Stimulated activated CD8-positive, alpha-beta memory T cell treated with anti-CD3 and anti-CD28 coated beads, Interleukin-15, amount 100 ng/mL, for 4 hours (primary cell): ENCODE data around the gene MYBPC3.

Experiments
- DNase-seq, 2 donors: peaks; one replicate each; pipeline ENCODE4 v3.0.0-alpha.2; 2020; ENCODE audit warnings: low read depth in 2 of 2

MYBPC3 gene

DNA sequence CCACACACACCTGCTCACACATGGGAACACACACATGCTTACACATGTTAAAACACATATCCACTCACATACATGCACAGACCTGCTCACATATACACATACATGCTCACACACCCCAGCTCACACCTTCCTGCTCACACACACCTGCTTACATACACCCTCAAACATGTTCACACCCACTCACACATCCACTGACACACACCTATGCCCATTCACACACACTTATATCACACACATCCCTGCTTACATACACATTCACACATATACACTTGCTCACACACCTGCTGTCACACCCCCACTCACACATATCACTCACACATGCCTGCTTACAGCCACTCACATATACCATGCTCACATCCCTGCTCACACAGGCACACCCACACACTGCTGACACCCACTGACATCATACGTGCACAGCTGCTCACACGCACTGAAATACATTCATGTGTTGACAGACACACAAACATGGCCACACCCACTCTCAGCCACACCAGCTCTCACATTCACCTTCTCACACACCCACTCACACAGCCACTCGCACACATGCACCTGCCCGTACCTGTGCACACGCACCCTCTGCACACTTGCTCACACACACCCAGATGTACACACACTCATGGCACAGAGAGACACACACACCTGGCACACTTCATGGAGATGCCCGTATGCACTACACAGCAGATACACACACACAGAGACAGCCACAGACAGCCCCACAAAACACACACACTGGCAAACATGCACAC lies 5.7 kb upstream of the MYBPC3 start:
- DNase-seq = no peak

DNA sequence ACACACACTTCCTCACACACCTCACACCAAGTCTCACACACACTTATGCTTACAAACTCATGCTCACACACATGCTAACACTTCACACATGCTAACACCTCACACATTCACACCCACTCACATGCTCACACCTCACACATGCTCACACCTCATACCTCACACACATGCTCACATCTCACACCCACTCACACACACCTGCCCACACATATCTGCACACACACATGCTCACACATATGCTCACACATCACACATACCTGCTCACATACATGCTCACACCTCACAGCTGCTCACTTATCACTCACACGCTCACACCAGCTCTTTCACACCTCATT lies 4.5 kb upstream of the MYBPC3 start:
- no peak for DNase-seq

DNA sequence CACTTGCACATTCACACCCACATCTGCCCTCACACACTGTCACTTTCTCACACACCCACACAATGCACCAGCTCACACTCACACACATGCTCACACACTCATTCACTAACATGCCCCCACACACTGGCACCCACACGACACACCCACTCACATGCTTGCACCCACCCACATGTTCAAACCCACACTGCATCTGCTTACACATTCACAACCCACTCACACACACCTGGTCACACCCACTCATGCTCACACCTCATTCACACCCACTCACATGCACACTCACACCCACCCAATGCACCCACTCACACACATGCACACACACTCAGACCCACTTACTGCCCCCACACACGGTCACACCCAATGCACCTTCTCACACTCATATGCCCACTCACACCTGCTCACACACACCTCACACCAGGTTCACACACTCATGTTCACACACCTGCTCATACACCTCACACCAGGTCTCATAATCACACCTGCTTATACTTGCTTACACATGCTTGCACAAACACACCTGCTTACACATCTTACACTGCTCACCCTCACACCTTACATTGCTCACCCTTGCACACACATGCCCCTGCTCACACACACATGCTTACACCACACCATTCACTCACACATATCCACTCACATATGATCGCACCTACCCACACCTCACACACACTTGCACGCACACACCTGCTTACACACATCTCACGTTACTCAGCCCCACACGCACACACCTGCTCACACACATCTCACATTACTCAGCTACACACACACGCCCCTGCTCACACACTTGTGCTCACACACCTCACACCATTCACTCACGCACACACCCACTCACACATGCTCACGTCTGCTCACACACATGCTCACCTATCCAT lies 3.9 kb upstream of the MYBPC3 start:
- DNase-seq = no peak

DNA sequence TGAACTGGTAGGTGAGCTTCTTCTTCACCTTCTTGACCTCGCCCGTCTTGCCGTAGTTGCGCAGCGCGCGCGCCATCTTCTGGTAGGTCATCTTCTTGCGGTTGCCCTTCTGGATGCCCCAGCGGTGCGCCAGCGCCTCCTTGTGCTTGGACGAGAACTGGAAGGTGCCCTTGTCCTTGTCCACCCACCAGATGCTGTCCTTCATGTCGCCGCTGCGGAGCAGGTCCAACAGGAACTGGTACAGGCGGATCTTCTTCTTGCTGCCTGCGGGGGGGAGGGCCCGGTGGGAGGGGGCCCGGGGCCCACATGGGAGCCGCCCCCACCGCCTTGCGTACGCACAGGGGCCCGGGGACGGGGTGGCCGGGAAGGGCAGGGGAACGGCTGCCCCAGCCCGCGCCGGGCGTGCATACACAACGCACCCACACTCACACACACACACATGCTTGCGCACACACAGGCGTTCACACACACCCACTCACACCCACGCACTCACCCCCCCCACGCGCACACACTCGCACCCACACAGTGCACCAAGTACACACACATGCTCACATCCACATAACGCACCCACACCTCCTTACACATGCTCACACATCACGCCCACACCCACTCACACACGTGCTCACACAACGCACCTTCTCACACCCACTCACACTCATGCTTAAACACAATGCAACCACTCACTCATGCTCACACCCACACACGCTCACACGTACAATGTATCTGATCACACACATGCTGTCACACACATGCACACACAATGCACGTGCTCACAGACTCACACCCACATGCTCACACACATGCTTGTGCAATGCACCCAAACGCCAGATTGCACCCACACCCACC lies 3.0 kb upstream of the MYBPC3 start:
- DNase-seq = no peak

DNA sequence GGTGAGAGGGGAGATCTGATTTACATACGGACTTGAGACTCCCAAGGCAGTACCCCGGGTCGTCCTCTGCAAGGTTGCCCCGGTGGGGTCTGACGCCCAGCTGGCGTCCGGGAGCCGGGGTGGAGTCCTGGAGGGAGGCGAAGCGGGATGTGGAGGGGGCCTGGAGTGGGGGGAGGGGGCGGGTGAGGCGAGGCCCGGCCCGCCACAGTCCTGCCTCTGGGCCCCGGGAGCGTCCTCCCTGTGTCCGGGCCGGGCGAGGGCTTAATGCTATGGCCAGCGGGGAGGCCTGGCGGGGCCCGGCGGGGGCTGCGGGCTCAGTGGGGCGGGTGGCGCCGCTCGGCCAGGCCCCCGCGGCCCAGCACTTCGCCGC lies 2.4 kb upstream of the MYBPC3 start:
- DNase-seq = no peak

DNA sequence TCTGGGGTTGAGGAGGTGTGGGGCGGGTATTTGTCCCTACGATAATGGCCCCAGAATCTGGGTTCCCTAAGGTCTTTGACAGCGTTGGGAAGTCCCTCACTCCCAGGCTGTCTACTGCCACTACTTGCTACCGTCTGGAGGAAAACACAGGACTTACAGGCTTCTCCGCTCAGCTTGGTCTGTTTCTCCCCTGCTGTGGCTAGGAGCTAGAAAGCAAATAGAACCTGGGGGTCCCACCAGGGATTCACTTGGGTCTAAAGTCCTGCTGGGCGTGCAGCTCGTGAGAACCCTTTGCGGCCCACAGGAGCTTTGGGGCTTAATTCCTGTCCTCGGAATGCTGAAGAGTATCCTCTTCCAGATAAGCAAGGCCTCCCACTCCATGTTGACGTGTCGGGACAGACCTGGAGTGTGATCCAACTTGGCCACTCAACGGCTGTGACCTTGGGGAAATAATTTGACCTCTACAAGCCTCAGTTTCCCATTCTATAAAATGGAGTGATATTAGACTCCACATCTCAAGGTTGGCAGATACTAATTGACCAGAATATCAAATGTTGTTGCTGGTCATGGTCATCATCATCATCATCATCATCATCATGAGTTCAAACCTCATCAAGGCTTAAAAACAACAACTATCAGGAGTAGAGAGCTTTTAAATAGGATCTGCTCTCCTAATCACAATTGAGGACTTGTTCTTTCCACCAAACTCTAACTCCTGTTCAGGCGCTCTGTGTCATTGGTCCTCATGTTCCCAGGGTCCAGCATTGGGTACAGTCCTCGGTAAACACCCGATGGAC lies 1.7 kb upstream of the MYBPC3 start:
- no peak for DNase-seq

DNA sequence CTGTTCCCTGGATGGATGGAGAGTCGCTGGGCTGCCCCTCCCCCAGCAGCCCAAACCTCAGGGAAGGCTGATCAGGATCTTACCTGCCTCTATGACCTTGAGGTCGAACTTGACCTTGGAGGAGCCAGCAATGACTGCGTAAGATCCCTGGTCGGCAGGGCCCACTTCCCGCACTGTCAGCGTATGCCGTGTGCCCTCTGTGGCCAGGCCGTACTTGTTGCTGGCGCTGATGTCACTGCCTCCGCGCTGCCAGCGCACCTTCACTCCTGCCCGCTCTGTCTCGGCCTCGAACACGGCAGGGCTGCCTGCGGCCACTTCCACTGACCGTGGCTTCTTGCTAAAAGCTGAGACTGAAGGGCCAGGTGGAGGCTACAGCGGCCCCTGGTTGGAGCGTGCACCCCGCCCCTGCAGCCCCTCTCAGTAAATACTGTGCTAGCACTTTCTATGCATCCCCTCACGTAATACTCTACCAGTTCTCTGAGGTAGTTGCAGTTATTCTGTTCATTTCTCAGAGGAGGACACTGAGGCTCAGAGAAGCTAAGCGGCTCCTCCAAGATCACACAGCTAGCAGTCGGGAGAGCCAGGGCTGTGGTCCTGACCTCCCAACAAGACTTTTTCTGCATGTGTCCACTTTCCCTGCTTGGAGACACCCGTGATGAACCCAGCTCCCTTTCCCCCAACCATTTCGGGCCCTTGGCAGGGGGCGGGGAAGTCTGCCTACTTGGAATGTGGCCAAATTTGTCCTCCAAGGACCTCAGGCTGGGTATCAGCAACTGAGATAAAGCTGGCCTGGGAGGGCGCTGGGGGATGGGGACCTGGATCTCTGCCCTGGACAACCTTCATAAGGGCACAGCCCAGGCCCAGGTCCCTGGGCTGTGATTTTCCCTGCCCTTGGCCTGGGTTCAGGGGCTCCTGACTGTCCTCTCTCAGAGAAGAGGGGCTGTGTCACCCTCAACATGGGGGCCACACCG lies 1.1 kb downstream of the MYBPC3 start:
- DNase-seq = no peak

DNA sequence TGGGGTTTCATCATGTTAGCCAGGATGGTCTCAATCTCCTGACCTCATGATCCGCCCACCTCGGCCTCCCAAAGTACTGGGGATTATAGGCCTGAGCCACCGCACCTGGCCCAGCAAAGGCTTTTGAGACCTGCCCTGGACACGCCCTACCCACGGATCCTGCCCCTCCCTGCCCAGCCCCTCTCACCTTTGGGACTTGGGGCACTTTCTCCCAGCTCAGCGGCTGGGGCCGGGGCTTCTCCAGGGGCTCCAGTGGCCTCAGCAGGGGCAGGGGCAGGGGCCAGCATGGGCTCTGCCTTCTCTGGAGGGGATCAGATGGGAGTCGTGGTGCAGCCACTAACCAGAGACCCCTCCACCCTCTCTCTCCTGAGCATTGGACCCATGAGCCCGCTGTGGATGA lies 2.2 kb downstream of the MYBPC3 start:
- DNase-seq = no peak

DNA sequence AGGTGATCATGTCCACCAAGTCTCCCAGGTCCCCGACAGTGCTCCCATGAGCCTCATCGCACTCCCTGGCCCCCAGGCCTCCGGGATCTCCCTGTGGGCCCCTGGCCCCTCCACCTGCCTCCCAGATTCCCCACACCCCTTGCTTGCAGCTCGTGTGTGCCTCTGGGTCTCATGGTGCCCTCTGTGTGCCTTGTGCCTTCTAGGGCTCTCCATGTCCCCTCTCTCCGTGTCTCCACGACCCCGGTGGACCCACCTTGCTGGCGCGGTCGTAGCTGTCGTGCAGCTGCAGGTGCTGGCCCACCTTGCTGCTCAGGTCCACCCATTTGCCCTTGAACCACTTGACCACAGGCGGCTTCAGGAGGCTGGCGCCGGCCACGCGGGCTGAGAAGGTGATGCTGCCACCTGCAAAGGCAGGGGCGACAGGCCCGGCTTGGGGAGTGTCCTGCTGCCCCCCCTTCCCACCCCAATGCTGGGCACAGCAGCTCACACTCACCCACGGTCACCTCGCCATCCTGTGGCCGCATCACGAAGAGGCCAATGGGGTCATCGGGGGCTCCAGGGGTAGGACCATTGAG lies 2.9 kb downstream of the MYBPC3 start:
- DNase-seq = no peak

DNA sequence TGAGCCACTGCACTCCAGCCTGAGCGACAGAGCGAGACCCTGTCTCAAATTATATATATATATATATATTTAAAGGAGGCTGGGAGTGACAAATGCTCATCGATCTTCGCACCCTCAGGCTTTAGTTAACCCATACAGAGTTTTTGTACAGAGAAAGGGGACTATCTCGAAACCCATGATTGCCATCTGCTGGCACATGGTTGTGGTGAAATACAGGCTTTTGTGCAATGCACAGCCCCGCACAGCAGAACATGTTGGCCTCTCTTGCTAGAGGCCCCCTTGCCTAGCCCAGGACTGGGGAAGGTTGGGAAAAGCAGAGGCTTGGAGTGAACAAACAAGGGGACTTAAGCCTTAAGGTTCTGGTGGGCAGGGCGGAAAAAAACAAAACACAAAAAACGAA lies 3.6 kb downstream of the MYBPC3 start:
- DNase-seq = no peak

DNA sequence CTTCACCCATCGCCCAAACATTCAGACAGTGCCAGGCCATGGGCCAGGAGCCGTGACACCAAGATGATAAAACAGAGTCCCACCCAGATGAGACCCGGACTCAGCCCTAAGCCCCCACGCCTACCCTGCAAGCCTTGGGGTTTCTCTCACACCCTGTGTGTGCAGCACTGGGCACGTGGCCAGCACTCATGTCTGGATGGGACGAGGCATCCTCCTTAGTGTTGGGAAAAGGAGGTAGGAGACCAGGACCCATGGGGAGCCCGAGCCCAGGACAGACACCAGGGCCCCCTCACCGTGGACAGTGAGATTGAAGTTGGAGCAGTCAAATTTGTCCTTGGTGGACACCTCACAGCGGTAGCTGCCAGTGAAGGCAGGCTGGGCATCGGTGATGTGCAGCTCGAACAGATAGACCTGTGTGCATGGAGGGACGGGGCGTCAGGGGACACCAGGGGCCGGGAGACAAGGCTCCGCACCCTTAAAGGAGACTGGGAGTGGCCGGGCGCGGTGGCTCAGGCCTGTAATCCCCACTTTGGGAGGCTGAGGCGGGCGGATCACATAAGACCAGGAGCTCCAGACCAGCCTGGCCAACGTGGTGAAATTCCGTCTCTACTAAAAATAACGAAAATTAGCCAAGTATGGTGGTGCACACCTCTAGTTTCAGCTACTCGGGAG lies 4.2 kb downstream of the MYBPC3 start:
- no peak for DNase-seq

DNA sequence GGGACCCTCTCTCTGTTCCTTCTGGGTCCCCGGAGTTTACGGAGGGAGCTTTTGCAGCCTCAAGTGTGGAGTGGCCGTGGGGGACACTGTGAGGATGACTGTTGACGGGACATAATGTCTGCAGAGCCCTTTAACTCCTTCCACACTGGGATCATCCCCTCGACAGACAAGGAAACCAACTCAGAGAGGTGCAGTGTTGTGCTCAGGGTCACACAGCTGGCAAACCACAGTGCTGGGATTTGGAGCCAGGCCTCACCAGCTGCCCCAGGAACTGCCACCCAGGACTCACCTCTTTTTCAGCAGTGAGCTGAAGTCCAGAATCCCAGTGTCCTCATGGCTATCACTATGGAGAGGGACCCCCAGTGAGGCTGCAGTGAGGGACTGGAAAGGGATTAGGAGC lies 5.4 kb downstream of the MYBPC3 start:
- DNase-seq = no peak

DNA sequence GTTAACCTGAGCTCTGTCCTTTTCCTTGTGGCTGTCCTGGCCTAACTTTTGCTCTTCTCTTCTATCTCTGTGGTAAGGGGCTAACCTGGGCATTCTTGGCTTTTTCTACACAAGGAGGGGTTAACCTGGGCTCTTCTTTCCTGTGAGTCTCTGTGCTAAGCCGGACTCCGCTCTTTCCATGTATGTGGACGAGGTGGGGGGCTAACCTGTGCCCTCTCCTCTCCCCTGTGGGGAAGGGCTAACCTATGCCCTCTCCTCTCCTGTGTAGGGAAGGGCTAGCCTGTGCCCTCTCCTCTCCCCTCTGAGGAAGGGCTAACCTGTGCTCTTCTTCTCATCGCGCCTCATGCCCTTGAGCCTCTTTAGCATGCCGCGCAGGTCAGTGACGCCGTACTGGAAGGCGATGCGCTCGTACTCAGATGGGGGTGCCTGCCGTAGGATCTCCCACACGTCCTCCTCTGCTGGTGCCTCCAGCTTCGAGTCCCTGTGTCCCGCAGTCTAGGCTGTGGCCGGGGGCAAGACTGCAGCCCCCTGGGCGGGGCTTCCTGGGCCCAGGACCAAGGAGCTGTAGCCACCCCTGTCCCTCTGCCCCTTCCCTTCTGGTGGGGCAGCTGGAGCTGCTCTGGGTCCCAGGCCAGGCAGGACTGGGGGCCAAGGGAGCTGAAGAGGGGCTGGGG lies 6.5 kb downstream of the MYBPC3 start:
- DNase-seq = no peak

DNA sequence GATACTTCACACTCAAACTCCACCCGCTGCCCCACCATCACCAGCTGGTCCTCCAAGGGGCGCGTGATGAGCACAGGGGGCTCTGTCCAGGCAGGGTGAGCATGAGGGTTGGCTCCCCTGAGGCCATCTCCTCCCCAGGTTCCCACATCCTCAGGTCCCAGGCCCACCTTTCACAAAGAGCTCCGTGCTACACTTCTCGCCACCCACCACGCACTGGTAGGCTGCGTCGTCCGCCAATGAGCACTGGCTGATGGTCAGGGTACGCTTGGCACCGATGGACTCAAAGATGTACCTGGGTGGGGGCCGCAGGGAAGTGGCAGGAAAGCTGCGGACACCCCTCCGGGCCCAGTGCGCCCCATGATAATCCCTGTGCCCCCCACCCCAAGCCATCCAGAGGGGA lies 9.6 kb downstream of the MYBPC3 start:
- DNase-seq = no peak

DNA sequence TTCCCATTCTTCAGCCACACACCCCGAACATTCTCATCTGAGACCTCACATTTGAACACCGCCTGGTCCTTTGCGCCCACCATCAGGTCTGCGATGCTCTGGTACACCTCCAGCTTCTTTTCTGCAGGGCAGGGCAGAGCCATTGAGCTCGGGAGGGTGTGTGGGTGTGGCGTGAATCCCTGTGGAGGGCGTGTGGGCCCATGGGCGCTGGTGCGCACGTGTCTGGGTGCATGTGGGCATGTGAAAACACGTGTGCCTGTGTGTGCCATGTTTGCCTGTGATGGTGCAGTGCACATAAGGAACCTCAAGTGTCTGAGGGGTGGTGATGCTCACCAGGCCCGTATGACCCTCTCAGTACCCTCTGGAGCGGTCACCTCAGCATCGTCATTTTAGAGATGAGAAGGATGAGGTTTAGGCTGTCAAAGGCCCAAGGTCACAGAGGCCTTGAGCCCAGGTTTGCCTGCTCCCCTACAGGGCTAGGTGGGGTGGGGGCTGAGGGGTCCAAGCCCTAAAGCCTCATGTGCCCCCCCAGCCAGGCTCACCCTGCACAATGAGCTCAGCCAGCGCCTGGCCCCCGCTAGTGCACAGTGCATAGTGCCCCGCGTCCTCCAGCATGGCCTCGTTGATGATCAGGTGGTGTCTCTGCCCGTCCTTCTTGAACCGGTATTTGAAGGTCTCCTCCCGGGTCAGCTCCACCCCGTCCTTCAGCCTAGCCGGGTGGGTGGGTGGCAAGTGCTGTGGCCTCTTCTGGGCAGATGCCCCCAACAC lies 10.3 kb downstream of the MYBPC3 start:
- no peak for DNase-seq

DNA sequence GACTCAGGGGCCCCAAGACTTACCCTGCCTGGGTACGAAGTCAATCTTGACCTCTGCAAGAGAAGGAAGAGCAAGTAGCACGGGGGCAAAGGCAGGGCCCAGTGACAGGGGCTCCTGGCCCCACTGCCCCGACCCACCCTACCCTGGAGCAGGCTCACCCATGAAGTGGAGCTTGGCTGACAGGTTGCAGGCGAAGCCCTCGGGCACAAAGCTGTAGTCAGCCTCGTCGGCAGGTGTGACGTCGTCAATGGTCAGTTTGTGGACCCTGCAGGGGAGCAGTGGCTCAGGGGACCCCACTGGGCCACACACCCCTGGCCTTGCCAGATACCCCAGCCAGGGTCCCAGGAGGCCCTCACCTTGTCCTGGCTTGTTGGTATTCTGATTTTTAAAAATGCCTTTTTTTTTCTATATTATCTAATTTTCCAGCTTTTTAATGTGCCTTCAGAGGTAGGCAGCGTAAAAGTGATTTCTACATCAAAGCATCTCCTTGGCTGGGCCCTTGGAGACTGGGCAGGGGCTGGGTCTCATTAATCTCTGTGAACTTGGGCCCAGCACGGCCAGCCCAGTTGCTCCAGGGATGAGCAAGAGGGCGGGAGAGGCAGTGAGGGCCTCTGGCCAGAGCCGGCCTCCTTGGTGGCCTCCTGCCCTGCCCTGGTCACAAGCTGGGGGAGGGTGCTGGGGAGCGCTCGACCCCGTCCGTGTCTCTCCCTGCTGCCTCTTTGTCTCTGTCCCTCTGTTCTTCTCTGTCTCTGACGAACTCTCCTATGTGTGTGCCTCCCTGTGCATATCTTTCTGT lies 11.3 kb downstream of the MYBPC3 start:
- no peak for DNase-seq

DNA sequence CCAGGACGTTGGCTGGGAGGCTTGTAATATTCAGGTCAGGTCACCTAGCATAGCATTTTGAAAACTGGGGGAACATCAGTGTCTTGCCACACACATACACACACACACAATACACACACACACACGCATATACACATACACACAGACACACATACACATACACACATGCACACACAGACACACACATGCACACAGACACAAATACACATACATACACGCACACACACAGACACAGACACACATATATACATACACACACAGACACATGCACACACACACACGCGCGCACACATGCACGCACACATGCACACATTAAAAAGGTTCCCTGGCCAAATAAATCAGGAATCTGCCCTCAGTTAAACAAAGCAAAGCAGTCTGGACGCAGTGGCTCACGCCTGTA lies 12.5 kb downstream of the MYBPC3 start:
- no peak for DNase-seq
